Stimulated activated CD4-positive, alpha-beta T cell treated with anti-CD3 and anti-CD28 coated beads, Interleukin-4, amount 100 ng/mL, for 1 hour (primary cell): Measurements from ENCODE around the gene LMX1B.

ENCODE experiments used
- DNase-seq: peaks from one replicate; pipeline ENCODE4 v3.0.0-alpha.2; 2020

The LMX1B gene

DNA sequence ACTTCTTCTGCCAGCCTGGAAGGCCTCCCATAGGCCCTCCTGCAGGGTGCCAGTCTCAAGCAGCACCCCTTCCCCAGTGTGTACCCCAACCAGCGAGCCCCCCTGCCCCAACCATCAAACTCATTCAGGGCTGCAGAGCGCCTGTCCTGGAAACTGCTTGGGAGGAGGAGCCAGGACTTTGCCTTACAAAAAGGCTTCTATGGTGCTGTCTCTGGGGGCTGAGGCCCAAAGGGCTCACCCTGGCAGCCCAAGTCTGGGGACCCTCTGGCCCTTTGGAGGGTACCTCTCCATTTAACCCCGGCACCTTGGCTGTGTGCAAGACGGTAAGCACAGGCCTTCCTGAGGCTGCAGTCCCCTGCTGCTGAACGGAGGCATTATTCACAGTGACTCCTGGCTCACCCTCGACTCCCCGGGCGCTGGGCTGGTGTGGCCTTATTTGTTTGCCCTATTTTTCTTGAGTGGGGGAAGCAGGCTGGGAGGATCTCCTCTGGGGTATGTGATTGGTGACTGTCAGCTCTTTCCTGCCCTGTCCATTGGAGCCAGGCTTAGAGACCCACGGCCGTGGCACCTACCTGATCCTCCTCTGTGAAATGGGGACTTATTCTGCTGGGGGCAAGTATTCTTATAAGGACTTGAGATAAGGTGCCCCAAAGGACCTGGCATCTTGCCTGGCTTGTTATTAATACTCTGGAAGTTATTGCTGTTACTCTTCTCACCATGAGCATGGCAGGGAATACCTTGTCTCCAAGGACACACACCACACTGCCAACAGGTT lies 5.8 kb downstream of the LMX1B start:
- no peak for DNase-seq

DNA sequence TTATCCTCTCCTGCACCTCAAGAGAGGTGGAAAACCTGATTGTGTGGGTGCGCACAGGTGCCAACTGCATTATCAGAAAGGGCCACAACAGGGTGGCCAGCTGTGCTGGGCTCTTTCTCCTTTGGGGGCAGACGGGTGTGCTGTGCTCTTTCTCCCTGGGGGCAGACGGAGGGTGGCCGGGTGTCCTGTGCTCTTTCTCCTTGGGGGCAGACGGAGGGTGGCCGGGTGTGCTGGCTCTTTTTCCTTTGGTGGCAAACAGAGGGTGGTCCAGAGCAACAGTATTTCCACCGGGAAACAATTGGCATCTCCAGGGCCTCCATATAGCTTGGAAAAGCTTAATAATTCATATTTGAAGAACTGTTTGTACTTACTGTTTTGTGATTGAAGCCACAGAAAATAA lies 6.8 kb downstream of the LMX1B start:
- no peak for DNase-seq

DNA sequence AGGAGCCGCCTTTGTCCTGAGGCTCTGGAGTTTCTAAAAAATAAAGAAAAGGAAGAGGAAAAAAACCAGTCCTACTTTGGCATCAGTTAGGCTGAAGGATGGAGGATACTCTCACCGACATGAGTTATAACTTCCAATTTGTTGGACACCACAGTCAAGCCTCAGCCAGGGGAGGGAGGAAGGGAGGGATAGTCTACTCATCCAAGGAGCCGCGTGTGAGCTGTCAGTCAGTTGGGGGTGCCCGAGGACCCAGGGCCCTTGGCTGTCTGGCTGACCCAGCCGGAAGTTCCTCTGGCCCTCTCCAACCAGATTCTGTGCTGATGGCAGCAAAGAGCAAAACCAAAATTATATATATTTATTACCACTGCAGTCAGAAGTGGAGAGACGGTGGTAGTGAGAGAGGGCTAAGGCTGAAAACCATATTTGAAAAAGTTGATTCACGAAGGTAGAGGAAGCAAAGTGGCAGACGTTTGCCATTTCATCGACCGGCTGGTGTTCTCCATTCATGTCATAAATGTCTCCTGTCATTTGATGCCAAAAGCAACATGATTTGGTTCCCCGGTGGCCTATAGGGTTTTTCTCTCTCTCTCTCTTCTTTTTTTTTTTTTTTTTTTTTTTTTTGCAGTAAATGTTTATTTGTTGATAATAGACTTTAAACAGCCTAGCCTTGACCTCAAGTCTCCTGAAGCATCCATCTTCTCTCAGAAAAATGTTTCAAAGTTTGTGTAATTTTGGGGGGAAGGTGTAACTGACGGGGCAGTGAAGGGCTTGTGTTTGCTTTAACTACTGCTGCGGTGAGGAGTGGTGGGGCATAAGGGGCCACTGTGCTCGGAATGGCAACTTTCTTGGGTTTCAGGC lies 7.6 kb downstream of the LMX1B start:
- DNase-seq: no peak

DNA sequence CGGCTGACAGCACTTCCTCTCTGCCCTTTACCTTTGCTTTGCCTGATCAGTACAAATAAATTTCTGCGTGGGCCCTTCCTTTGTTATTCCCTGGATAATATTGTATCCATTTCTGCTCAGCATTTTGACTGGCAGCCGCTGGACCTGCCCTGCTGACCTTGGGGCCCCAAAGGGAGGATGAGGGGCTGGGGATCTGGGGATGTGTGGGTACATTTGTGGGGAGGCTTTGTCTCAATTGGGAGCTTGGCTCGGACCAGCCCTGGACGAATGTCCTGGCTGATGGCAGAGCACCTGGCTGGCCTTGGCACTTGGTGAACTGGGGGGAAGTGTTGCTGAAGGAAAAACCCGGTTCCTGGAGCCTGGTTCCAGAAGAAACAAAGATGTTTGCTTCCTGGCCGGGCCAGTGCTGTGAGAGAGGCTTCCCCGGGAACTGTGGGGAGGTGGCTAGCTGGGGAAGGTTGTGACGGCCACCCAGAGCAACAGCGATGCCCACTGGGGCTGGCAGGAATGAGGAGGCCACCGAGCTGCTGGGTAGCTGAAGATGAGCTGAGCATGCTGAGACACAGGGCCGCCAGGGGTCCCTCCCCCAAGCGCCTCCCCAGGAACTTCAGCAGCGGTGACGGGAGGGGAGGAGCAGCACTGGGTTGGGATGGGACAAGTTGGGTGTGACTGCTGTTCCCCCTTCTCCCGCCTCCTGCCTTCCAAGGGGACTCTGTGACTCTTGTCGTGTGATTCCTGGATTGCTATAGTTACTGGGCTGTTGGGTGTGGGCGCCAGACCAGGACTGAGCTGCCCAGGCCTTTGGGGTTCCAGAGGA lies 8.4 kb downstream of the LMX1B start:
- DNase-seq: no peak

DNA sequence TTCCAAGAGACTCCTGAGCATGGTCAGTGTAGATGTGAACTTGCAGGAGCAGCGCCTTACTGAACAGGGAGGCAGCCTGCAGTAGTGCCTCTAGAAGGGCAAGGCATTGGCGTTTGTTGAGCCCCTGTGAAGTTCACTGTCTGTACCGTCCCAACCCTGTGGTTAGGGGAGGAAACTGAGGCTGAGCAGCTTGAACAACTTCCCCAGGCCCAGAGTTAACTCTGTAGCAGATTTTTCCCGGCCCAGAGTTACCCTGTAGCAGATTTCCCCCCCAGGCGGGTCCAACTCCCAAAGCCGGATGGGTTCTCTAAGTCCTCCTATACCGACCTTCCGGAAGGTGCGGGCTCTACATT lies 9.6 kb downstream of the LMX1B start:
- no peak for DNase-seq

DNA sequence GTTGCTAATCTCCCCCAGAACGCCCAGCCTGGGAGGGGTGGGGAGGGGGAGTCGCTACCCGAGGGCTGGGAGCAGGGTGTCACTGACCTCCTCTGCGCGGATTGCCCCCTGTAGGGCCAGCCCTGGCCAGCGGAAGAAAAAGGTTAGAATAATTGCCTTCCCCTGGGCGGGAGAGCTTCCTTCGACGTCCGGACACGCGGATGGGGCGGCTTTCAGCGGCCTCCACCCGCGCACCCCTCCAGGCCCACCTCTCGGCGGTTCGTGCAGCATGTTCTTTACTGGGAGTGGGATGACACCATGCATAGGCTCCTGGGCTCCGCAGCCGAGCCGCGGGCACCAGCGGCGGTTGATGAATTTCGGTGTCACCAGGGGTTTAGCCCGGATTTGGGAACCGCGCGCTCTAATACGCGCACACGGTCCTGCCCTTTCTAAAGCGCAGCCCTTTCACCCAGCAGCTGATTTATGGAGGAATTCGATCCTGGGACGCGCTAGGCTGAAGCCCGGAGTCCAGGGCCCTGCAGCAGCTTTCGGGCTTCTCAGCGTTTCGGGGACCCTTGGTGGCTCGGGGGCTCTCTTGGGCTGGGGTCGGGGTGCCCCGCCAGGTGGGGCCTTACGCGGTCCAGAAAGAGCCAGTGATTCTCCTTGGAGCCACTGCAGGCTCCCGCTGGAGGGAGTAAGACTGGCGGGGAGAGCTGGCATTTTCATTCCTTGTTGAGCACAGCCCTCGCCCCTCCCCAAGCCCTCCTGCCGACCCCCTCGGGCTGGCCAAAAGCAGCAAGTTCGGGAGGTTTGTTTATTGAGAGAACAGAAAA lies 10.1 kb downstream of the LMX1B start:
- DNase-seq: no peak

DNA sequence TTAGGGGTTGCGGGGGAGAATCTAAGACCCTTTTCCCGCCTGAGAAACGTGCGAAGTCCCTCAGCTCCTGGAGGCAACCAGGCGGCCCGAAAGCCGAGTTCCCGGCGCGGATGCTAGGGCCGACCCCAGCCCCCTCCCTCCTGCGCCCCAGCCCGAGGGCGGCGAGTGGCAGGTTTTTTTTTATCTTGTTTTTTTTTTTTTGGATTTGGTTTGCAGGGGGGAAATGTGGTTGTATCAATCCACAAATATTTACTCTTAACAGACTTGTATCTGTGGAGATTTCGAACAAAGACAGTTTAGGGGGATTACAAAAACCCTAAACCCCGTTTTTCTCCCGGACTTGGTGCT lies 10.7 kb downstream of the LMX1B start:
- no peak for DNase-seq

DNA sequence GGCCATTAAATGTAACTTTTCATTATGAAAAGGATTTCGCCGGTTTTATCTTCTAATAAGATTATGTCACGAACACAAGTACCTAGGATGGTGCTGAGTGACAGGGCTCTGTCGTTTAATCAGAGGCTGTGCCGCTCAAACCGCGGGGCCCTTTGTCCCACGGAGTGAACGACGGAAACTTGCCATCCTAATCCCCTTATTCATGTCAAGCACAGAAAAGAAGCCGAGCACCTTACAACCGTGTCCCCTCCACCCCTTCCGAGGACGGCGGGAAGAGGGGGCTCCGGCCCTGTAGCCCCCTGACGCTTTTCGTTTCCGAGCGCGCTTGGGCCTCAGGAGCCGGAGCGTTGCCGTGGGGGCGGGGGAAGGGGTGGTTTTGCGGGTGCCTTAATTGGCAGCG lies 11.2 kb downstream of the LMX1B start:
- DNase-seq: no peak

DNA sequence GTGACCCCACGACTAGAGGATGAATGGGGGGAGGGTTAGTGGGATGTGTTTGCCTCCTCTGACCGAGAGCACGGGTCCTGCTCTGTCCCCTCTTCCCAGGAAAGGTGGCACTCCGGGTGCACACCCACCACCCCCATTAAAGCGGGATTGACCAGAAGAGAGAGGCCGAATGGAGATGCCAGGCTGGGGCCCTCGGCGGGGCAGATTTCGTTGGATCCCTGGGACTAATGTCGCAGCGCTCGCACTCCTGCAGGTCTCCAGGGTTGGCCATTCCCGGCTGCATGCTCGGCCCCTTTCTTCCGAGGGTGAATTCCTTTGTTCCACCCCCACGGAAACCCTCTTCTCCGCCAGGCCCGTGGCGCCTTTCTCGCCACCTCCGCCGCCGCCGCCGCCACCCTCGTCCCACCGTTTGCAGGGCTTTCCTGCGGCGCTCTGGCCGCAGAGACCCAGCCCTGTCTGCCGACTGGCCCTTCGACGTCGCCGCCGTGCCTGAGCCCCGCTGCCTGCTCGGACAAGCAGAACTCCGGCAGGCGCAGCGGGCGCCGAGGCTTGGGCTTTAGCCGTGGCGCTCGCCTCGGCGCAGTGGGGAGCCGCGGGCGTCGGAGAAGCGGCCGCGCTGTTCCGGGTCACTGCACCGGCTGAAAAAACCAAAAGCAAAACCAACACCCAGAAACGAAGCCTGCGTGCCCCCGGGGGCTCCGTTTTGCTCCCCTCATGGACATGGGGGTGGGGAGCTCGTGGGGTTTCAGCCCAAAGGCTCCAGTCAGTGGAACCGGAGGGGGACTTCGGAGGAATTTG lies 11.8 kb downstream of the LMX1B start:
- no peak for DNase-seq

DNA sequence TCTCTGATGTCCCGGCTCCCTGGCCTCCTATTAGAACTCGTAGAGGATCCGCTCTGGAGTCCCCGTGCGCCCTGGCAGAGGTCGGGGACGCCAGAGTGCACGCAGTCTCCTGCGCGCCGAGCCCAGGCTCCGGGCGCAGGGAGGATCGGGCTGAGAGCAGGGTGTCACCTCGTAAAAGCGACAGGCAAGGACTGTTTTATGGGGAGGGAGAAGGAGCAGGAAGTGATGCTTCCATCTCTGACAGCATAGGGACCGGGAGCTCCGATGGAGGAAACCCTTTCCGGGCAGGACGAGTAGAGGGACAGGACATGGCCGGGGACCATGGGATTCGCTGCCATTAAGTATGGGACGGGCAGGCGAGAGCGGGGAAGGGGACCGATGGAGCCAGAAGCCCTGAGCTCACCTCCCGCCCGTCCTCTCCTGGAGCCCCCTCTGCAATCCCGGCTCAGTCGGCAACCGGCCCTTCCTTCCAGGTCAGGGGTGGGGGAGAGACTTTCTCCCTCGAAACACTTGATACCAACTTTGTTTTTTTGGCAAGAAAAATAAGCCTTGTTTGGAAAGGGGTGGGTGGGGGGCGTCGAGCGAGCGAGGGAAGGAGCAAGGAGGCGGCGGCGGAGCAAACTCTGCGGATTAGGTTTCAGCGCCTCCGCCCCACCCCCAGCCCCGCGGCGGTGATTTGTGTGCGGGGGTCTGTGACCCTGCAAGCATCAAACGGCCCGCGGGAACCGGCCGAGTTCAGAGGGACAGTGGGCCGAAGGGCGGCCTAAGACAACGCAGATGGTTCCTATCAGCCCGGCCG lies 12.6 kb downstream of the LMX1B start:
- no peak for DNase-seq

DNA sequence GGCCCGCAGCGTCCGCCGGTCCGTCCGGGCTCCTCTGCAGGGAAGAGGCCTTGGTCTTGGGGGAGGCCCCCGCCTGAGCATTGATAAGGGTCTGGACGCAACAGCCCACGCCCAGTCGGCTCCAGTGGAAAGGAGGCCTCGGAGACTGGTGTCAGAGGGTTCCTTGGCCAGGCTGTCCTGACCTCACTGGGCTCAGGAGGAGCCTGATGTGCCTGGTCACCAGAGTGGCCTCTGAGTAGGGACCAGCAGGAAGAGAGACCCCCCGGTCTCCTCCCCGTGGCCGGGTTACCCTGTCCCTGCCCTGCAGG lies 13.2 kb downstream of the LMX1B start:
- no peak for DNase-seq

DNA sequence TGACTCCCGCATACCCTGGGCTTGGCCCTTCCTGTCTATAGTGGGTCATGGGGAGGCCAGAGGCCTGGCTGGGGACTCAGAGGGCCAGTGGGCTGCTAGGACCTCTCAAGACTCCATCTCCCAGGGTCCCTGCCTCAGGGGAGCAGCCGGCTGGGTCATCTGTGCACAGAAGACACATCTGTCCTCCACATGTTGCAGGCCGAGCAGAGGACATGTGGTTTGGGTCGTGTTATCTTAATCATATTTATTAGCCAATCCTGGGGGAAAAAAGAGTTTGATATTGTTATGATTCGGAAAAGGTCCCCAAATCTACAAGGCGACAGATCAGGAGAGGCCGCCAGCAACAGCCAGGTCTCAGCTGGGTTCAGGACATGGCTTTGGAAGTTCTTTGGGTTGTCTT lies 14.4 kb downstream of the LMX1B start:
- no peak for DNase-seq

DNA sequence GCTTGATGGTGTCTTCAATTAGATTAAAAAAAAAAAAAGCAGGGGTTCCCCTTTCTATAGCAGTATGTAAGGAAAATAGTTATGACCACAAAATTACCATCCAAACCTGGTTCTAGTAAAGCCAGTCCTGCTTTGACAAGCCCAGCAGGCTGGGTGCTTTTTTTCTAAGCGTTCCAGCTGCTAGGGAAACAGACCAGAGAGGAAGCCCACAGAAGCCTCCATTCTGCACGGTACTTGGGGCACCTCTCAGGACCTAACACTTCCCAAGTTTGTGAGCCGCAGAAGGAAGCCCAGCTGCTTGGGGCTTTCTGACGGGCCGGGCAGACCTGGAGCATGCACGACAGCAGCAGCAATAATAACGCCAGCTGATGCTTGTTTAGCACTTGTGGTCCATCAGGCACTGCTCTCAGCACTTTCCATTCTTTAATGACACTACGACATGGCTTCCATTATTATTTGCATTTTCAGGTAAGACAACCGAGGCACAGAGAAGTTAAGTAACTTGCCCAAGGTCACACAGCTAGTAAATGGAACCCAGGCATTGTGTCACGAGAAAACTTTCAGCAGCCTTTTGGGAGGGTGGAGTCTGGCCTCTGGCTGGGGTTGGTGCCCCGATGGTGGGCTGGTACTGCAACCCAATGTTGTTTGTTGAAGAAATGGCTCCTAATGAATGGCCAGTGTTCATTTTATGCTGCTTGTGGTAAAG lies 15.4 kb downstream of the LMX1B start:
- no peak for DNase-seq

DNA sequence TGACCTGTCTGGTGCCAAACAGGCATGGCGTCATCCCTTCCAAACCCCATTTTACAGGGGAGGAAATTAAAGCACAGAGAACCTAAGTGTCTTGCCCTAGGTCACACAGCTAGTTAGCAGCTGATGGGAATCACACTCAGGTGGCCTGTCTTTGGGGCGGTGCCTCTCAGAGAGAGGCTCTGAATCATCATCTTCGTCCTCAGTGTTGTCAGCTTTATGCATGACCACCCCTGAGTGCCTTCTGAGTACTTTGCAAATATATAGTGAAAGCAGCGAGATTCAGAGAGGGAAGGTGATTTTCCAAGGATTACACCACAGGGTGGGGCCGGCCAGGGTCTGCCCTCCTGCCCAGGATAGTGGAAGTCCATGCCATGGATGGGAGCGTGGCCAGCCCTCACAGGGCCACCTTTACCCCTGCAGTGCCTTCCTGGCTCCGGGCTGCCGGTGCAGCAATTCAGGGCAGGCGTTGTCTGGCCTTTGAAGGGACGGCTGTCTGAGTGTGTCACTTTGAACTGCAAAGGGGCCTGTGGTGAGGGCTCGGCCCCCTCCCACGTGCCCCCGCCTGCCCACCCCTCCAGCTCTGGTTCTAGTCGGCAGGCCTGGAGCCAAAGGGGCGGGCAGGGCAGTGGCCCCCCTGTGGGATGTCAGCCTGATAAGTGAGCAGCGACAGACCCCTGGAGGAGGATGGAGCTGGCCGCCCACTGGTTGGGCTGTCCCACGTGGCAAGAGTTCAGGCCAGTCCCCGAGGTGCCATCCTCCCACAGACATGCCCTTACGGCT lies 16.9 kb downstream of the LMX1B start:
- no peak for DNase-seq

DNA sequence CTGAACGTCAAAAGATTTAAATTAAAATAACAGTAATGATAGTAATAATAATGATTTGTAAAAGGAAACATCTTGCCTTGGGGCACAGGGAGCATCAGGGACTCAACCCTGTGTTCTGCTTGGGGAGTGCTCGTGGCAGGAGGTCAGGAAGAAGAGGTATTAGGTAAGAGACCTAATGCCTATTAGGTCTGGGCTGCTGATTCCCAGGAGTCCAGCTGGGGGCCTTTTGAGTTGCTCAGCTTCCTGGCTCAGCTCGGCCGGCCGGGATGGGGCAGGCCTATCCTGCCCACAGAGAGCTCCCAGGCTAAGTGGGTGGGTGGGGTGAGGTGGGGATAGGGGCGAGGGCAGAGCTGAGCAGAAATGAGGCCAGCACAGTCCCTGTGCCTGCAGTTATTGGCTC lies 17.5 kb downstream of the LMX1B start:
- no peak for DNase-seq

DNA sequence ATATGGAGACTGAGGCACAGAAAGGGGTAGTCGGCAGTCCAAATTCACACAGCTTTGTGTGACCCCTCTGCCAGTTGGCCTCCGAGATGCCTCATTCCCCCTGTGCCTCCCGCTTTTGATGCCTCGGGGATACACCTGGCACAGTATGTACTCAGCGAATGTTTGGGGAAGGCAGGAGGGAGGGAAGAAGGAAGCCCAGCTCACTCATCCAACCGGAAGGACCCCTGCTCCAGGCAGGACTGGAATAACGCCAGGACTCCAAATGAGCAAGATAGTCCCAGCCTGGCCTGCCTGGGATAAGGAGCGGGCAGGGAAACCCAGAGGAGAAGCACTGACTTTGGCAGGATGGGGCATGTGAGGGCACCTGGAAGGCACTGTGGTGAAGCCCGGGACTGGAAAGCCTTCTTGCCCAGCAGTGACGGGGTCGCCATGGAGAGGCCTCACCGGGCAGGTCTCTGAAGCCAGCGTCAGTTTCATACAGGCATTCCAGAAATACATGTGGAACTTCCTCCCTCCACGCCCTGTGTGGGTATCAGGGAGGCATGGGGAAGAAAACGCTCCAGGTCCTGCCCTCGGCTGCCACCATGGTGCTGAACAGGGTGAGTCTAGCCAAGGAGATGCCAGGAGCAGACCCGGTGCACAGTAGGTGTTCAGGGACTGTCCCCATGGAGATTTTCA lies 20.3 kb downstream of the LMX1B start:
- DNase-seq: no peak

DNA sequence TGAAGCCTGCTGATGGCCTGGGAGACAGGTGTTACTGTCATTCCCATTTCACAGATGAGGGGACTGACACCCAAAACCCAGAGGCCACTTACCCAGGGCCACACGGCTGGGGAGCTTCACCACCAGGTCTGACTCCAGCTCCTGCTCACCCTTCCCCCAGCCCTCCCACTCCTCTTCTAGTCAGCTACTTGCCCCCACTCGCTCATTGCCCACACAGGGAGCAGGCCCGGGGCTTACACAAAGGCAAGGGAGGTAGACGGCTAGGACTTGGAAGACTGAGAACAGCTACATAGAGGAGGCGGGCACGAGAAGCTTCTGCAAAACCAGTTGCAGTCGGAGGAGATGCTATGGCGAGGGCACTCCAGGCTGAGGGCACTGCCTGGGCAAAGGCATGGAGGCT lies 21.3 kb downstream of the LMX1B start:
- no peak for DNase-seq

DNA sequence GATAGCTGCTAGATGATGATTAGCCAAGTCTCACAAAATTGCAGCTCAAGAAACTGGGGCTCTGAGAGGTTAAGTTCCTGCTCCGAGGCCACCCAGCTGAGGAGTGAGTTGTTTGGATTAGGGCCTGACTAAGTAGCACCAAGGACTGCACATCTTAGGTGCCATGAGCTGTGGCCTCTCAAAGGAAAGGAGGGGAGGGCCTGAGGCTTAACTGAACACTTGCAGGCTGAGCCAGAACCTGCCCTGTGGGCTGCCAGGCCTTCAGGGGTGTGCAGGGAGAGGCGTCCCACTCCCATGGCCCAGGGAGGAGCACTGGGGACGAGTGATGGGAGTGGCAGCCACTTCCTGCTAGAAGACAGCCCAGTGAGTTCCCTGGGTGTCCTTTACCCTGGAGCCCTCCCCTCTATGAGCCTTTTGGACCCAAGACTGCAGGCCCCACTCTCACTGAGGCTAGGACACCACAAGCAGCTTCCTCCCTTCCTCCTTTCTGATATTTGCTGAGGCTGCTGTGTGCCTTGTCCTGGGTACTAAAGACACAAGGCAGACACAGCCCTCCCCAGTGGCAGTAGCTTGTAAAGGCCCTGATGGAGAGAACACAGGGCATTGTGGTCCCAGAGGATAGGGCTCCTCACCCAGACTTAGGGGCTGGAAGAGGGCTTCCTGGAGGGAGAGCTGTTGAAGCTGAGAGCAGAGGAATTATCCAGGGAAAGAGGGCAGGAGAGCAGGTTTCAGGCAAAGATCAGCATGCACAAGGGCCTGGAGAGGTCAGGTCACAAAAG lies 22.1 kb downstream of the LMX1B start:
- no peak for DNase-seq
